Peyer's patch (tissue), 4 donors: Measurements from ENCODE around the gene CTSZ. TPM values are rescaled to one million over a fixed set of nuclear protein-coding genes. Genes with fewer than 3 reads are reported as not detected.

Experiments
- DNase-seq, 3 donors: peaks; one replicate each; pipeline ENCODE4 v3.0.0-alpha.2; 2017 to 2019
- H3K27ac ChIP-seq, 4 donors: fragments of 200-600 bp; sonication (generic); one replicate each; pipeline ENCODE4 v1.5.1; 2016 to 2019
- H3K27me3 ChIP-seq, 2 donors: fragments of 200-600 bp; sonication (generic); one replicate each; pipeline ENCODE4 v1.5.1; 2019
- H3K36me3 ChIP-seq, 3 donors: fragments of 200-600 bp; sonication (generic); one replicate each; pipeline ENCODE4 v1.5.1; 2016 to 2019
- H3K4me1 ChIP-seq, 4 donors: fragments of 200-600 bp; sonication (generic); one replicate each; pipeline ENCODE4 v1.5.1; 2016 to 2019
- H3K4me3 ChIP-seq, 4 donors: fragments of 200-600 bp; sonication (generic); 1 replicate in 3 of 4; 2 replicates in 1 of 4; pipeline ENCODE4 v1.5.1; 2016 to 2019; ENCODE audit warnings: mild to moderate bottlenecking in 1 of 4
- H3K9me3 ChIP-seq, 4 donors: fragments of 200-600 bp; sonication (generic); one replicate each; pipeline ENCODE4 v1.5.1; 2016 to 2019; ENCODE audit warnings: mild to moderate bottlenecking in 1 of 4
- CTCF ChIP-seq, 6 experiments: fragments of 450-650 bp in 4 of 6; fragments of 200-600 bp in 2 of 6; sonication (generic) in 1 of 6; IDR thresholded peaks; one replicate each; pipeline ENCODE4 v1.5.1; 2017 to 2019; ENCODE audit warnings: antibody characterized with exemption in 6 of 6, mild to moderate bottlenecking in 3 of 6, moderate library complexity in 1 of 6
- POLR2A ChIP-seq, 2 donors: fragments of 450-650 bp; IDR thresholded peaks; one replicate each; pipeline ENCODE4 v1.5.1; 2017; ENCODE audit warnings: antibody characterized with exemption in 2 of 2, mild to moderate bottlenecking in 2 of 2, moderate library complexity in 2 of 2
- total RNA-seq, 4 donors: library from RNA; depleted of rRNA; stranded (reverse); fragments of >200 nt; gene quantifications; one replicate each; pipeline ENCODE4 v1.1.0, GENCODE V29; 2016

CTSZ gene
- total RNA-seq, 4 donors from 2014 or later: 78.4 to 310 (median 274) TPM

GRCh38 chr20:59015812-59016711 lies 9.0 kb upstream of the CTSZ start:
- no peaks in the 10 kb centered on the region for H3K9me3 ChIP-seq
- H3K4me1 ChIP-seq: peaks cover 0 to 10% (median 0%) of the 10 kb centered on the region in 4 donors
- TF ChIP-seq CTCF (IDR thresholded peaks at IDR 0.05) (no peak), POLR2A (IDR thresholded peaks at IDR 0.05) (no peak)
- peak overlapping the region in 1 of 4 donors; percentile 64 for H3K27ac ChIP-seq
- H3K36me3 ChIP-seq: no peaks in the 10 kb centered on the region
- no peaks in the 10 kb centered on the region for H3K27me3 ChIP-seq
- H3K4me3 ChIP-seq: no peak overlapping the region
- DNase-seq: peak in 2 of 3 donors; percentile 24 to 39

- peaks cover 0 to 10% (median 0%) of the 10 kb centered on the region in 4 donors for H3K4me1 ChIP-seq
- H3K27me3 ChIP-seq: no peaks in the 10 kb centered on the region
- no peak for TF ChIP-seq POLR2A (IDR thresholded peaks at IDR 0.05)
- TF ChIP-seq CTCF (IDR thresholded peaks at IDR 0.05): no peak
- no peaks in the 10 kb centered on the region for H3K36me3 ChIP-seq
- no peaks in the 10 kb centered on the region for H3K9me3 ChIP-seq
- peak in 1 of 3 donors; percentile 9 for DNase-seq
- H3K4me3 ChIP-seq: no peak overlapping the region
- peak overlapping the region in 1 of 4 donors; percentile 64 for H3K27ac ChIP-seq
Measured at GRCh38 chr20:59015411-59015810, 8.4 kb upstream of the CTSZ start.

GRCh38 chr20:59014680-59015389 lies 7.8 kb upstream of the CTSZ start:
- H3K36me3 ChIP-seq: no peaks in the 10 kb centered on the region
- peaks cover 0 to 10% (median 0%) of the 10 kb centered on the region in 4 donors for H3K4me1 ChIP-seq
- no peaks in the 10 kb centered on the region for H3K27me3 ChIP-seq
- TF ChIP-seq POLR2A (IDR thresholded peaks at IDR 0.05) (no peak), CTCF (IDR thresholded peaks at IDR 0.05) (no peak)
- H3K4me3 ChIP-seq: no peak overlapping the region
- no peaks in the 10 kb centered on the region for H3K9me3 ChIP-seq
- no peak overlapping the region for H3K27ac ChIP-seq
- DNase-seq: peak in 1 of 3 donors; percentile 6

GRCh38 chr20:59013959-59014608 lies 7.0 kb upstream of the CTSZ start:
- peak in 2 of 3 donors; percentile 16 to 47 for DNase-seq
- H3K4me3 ChIP-seq: no peak overlapping the region
- H3K9me3 ChIP-seq: no peaks in the 10 kb centered on the region
- no peak overlapping the region for H3K27ac ChIP-seq
- no peaks in the 10 kb centered on the region for H3K36me3 ChIP-seq
- no peaks in the 10 kb centered on the region for H3K27me3 ChIP-seq
- TF ChIP-seq CTCF (IDR thresholded peaks at IDR 0.05) (no peak), POLR2A (IDR thresholded peaks at IDR 0.05) (no peak)
- peaks cover 0 to 10% (median 0%) of the 10 kb centered on the region in 4 donors for H3K4me1 ChIP-seq
